ENCODE measurements around the gene MED13. TPM values are rescaled to one million over a fixed set of nuclear protein-coding genes. Genes with fewer than 3 reads are reported as not detected.

The MED13 gene
- total RNA-seq, 1 donor from 2014 or later: 59.9 TPM

- H3K4me3 ChIP-seq: no peak overlapping the region
- DNase-seq (ENCODE audit: extremely low spot score in 2 of 2): no peak
- H3K27ac ChIP-seq: no peak overlapping the region
- H3K4me1 ChIP-seq: peaks cover 8% of the 10 kb centered on the region
- intact Hi-C loops (cut with DNase I): no loop called here
- H3K36me3 ChIP-seq: no peaks in the 10 kb centered on the region
- no peaks in the 10 kb centered on the region for H3K9me3 ChIP-seq
- H3K27me3 ChIP-seq: no peaks in the 10 kb centered on the region
- TF ChIP-seq POLR2A (IDR thresholded peaks at IDR 0.05) (no peak), POLR2AphosphoS5 (IDR thresholded peaks at IDR 0.05; ENCODE audit: insufficient read depth in 1 of 2, low read depth in 1 of 2) (no peak), CTCF (IDR thresholded peaks at IDR 0.05) (no peak)
Measured at GRCh38 chr17:62090021-62090824, 25.1 kb upstream of the MED13 start.

GRCh38 chr17:62089334-62089733 is 24.3 kb upstream of the MED13 start:
- intact Hi-C loops (cut with DNase I): no loop called here
- TF ChIP-seq CTCF (IDR thresholded peaks at IDR 0.05) (no peak), POLR2AphosphoS5 (IDR thresholded peaks at IDR 0.05; ENCODE audit: insufficient read depth in 1 of 2, low read depth in 1 of 2) (no peak), POLR2A (IDR thresholded peaks at IDR 0.05) (no peak)
- peaks cover 8% of the 10 kb centered on the region for H3K4me1 ChIP-seq
- no peak for DNase-seq (ENCODE audit: extremely low spot score in 2 of 2)
- H3K27ac ChIP-seq: no peak overlapping the region
- no peak overlapping the region for H3K4me3 ChIP-seq
- no peaks in the 10 kb centered on the region for H3K9me3 ChIP-seq
- no peaks in the 10 kb centered on the region for H3K27me3 ChIP-seq
- H3K36me3 ChIP-seq: no peaks in the 10 kb centered on the region

GRCh38 chr17:62086737-62087136 is 21.7 kb upstream of the MED13 start:
- intact Hi-C loops (cut with DNase I): no loop called here
- Histone ChIP-seq H3K36me3 (no peaks in the 10 kb centered on the region), H3K4me1 (no peaks in the 10 kb centered on the region), H3K27me3 (no peaks in the 10 kb centered on the region), H3K9me3 (no peaks in the 10 kb centered on the region), H3K4me3 (no peak overlapping the region), H3K27ac (no peak overlapping the region)
- TF ChIP-seq POLR2A (IDR thresholded peaks at IDR 0.05): no peak
- TF ChIP-seq POLR2AphosphoS5 (IDR thresholded peaks at IDR 0.05; ENCODE audit: insufficient read depth in 1 of 2, low read depth in 1 of 2): no peak
- no peak for TF ChIP-seq CTCF (IDR thresholded peaks at IDR 0.05)
- DNase-seq (ENCODE audit: extremely low spot score in 2 of 2): no peak

GRCh38 chr17:62085511-62086408 is 20.7 kb upstream of the MED13 start:
- H3K27me3 ChIP-seq: no peaks in the 10 kb centered on the region
- H3K9me3 ChIP-seq: no peaks in the 10 kb centered on the region
- intact Hi-C loops (cut with DNase I): no loop called here
- no peaks in the 10 kb centered on the region for H3K4me1 ChIP-seq
- no peak overlapping the region for H3K4me3 ChIP-seq
- no peaks in the 10 kb centered on the region for H3K36me3 ChIP-seq
- no peak overlapping the region for H3K27ac ChIP-seq
- TF ChIP-seq POLR2A (IDR thresholded peaks at IDR 0.05): no peak
- DNase-seq (ENCODE audit: extremely low spot score in 2 of 2): no peak

GRCh38 chr17:62084585-62084984 is 19.5 kb upstream of the MED13 start:
- Histone ChIP-seq H3K4me1 (no peaks in the 10 kb centered on the region), H3K9me3 (no peaks in the 10 kb centered on the region), H3K27ac (no peak overlapping the region), H3K36me3 (no peaks in the 10 kb centered on the region), H3K27me3 (no peaks in the 10 kb centered on the region), H3K4me3 (no peak overlapping the region)
- TF ChIP-seq POLR2AphosphoS5 (IDR thresholded peaks at IDR 0.05; ENCODE audit: insufficient read depth in 1 of 2, low read depth in 1 of 2) (no peak), POLR2A (IDR thresholded peaks at IDR 0.05) (no peak), CTCF (IDR thresholded peaks at IDR 0.05) (no peak)
- intact Hi-C loops (cut with DNase I): no loop called here
- DNase-seq (ENCODE audit: extremely low spot score in 2 of 2): no peak

Data from vagina (tissue), 2 donors.